GM12892 (cell line): Measurements from ENCODE around the gene MAGEB17. TPM values are rescaled to one million over a fixed set of nuclear protein-coding genes. Genes with fewer than 3 reads are reported as not detected.

Experiments used
- DNase-seq: peaks from one replicate; pipeline ENCODE4 v3.0.0; 2011; ENCODE audit not compliant: insufficient read length
- FAIRE-seq: peaks from 2 replicates; lab custom pipeline; 2011; peaks lifted over from hg19 to GRCh38; lab: Jason Lieb, UNC
- POLR2A ChIP-seq: IDR thresholded peaks from 2 replicates; pipeline ENCODE4 v1.6.1; 2011; ENCODE audit warnings: low read depth, low read length, control low read depth
- POLR2AphosphoS5 ChIP-seq: IDR thresholded peaks from 2 replicates; pipeline ENCODE4 v1.6.1; 2011; ENCODE audit warnings: low read depth, low read length, control low read depth
- TAF1 ChIP-seq: IDR thresholded peaks from 2 replicates; pipeline ENCODE4 v1.6.1; 2011; ENCODE audit warnings: low read depth, mild to moderate bottlenecking, control low read depth, low read length, borderline replicate concordance
- polyA plus RNA-seq: library from polyadenylated mRNA; unstranded; fragments of >200 nt; gene quantifications from one replicate; pipeline ENCODE4 v1.2.1, GENCODE V29; 2012; ENCODE audit warnings: missing spikeins, inconsistent platforms; ENCODE audit not compliant: missing spikeins

The MAGEB17 gene, protein sequence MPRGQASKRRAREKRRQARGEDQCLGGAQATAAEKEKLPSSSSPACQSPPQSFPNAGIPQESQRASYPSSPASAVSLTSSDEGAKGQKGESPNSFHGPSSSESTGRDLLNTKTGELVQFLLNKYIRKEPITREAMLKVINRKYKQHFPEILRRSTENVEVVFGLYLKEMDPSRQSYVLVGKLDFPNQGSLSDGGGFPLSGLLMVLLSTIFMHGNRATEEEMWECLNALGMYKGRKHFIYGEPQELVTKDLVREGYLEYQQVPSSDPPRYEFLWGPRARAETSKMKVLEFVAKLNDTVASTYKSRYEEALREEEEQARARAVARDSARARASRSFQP
- polyA plus RNA-seq = not detected

DNA sequence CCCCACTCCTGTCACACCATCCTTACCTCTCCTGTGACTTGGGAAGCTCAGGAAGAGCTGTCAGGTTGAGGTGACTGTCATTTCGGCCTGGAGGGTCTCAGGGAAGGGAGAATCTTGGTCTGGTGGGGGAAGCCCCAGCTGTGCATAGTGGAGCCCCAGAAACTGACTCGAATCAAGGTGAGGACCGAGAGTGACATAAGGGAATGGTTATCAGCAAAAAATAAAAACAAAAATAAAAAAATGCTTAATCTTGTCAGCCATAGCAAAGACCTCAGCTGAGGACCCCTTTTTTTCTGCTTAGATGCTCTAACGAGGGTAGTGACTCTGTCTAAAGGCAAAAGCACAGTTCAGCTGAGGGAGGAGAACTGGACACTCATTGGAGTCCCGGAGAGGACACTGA, at the start of gene MAGEB17:
Gene MAGEB17 (plus strand): TSS at position 301 of the 400 bp plus-strand sequence. CDS start 2,902 bp downstream, outside the sequence.
- TF ChIP-seq POLR2AphosphoS5 (no peak), TAF1 (no peak), POLR2A (no peak)
- DNase-seq = no peak
- FAIRE-seq = no peak

DNA sequence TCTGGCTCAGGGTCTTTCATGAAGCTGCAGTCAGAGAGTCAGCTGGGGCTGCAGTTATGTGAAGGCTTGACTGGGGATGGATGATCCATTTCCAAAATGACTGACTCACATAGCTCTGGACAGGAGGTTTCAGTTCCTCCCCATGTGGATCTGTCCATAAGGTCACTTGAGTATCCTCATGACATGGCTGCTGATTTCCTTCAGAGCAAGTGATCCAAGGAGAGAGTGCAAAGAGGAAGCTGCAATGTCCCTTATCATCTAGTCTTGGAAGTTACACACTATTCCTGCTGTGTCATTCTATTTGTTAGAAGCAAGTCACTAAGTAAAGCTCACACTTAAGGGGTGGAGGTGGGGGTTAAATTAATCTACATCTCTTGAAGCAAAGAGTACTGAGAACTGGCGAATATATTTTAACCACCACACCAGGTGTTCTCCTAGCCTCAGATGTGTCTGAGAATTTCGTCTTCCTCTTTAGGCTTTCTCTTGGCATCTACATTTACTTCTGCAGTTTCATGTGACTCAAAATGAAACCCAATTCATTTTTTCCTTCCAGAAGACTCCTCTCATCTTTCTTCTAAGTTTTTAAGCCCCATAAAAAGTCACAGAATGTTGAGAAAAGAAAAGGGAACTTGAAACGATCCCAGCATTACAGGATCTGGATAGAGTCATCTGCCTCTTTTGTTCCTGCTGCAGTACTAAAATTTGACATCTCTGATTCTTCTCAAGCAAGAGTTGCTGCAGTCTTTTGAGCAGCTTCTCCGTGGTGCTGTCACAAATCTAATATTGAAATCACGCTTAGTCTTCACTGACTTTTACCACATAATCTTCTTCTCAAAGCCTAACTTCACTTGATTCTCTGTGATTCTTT, 47.7 kb upstream of the MAGEB17 start:
- TF ChIP-seq POLR2A = no peak
- no peak for TF ChIP-seq TAF1
- no peak for TF ChIP-seq POLR2AphosphoS5
- DNase-seq (no peak), FAIRE-seq (peak; percentile 96)

- no peak for FAIRE-seq
Measured at GRCh38 chrX:16120431-16120830, 46.9 kb upstream of the MAGEB17 start.

DNA sequence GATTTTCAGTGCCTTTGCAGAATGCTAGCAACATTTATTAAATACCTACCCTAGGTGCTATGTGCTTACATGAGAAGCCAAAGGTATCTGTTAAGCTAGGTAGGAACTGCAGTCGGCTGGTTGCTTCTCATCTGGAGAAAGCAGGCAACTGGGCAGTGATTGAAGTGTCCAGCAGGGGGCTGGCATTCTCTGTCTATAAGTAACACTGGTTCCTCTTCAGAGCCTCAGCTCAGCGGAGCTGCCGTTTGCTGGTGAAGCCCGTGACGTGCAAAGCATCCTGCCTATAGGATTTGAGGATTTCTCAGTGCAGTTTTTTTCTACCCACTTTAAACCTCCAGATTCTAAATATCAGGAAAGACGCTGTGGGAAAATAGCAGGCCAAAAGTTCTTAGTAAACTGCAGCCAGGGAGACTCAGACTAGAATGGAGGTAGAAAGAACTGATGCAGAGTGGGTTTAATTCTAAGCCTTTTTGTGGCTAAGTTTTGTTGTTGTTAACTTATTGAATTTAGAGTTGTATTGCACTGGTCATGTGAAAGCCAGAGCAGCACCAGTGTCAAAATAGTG, 44.0 kb upstream of the MAGEB17 start, which contains the start of gene GRPR:
Gene GRPR (plus strand): TSS at position 344 of the 565 bp plus-strand sequence. CDS start 389 bp downstream, outside the sequence.
- DNase-seq (no peak), FAIRE-seq (peak; percentile 96)
- no peak for TF ChIP-seq POLR2AphosphoS5
- no peak for TF ChIP-seq TAF1
- no peak for TF ChIP-seq POLR2A

More at GRCh38 chrX:16120431-16120830, 46.9 kb upstream of the MAGEB17 start:
- DNase-seq = no peak
- no peak for TF ChIP-seq POLR2A
- TF ChIP-seq TAF1 = no peak

DNA sequence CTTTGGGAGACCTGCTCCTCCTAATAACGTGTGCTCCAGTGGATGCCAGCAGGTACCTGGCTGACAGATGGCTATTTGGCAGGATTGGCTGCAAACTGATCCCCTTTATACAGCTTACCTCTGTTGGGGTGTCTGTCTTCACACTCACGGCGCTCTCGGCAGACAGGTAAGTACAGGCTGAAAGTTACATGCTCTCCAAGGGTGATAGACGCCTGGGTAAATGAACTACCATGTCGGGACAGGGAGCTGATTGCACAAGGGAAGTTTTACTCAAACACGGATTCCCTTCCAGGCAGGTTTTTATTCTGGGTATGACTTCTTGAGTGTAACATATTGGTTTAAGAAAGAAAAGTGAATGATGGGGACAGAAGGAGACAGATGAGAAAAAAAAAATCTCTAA, 43.1 kb upstream of the MAGEB17 start:
- no peak for TF ChIP-seq POLR2A
- no peak for TF ChIP-seq TAF1
- no peak for TF ChIP-seq POLR2AphosphoS5
- no peak for DNase-seq
- peak; percentile 50 for FAIRE-seq

DNA sequence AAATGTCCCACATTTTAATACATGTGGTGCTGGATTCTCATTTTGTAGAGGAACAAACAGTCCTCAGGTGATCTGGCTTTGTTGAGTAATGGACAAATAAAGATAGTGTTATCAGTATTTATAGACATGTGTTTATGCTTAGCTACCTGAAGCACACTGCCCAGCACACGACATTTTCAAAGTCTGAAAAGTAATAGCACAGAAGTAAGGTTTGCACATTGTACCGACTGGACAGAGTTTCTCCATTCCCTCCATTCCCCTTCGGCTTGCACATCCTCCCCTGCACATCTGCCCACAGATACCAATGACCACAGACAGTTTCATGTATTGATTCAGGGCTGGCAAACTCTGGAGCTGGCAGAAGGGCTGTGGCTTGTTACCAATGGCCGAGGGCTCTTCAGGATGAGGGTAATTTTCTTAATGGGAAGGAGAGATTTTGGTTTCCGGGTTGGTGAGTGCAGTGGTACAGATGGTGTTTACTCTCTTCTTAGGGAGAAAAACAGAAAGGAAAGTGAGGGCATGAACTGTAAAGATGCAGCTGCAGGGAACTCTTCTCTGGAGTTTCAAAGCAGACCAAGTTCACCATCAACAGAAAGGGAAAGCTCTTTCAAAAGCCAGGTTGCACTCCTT, 41.6 kb upstream of the MAGEB17 start:
- FAIRE-seq (peak; percentile 24), DNase-seq (no peak)

DNA sequence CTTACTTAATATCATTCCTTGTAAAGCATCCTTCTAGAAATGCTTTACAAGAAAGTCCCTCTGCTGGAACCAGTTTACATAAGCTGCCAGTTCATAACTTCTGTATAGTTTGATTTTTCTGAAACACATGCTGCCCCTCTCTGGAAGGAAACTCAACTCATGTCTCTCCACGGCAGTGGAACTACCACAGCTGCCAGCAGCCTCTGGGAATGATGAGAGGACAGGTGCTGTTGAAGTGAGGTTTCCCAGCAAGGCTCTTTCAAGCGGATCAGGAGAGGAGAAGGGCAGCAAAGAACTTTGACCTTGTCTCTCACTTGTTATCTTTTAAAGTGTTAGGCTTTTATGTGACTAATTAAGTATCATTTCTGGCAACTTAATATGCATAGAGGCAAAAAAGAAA, 36.6 kb upstream of the MAGEB17 start:
- FAIRE-seq = no peak
- no peak for DNase-seq
- TF ChIP-seq POLR2A = no peak
- no peak for TF ChIP-seq TAF1
- TF ChIP-seq POLR2AphosphoS5 = no peak

More for the DNA sequence above, 41.6 kb upstream of the MAGEB17 start:
- TF ChIP-seq POLR2AphosphoS5 = no peak

DNA sequence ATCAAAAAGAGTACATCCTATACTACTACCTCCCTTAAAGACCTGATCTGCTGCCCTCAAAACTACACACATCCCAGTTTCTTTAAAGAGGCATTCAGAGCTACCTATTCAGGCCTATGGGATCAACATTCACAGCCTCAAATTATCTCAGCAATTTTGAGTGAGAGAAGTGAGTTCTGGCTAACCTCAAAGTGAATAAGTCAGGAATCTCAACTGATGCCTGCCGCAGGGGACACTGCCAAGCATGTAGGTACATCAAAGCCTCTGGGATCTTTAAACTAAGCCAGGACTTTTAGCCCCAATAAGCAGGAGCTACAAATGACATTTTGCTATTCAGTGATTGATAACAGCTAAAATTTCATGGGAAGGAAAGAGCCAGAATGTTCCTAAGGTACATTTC, 32.3 kb upstream of the MAGEB17 start:
- DNase-seq = no peak
- no peak for TF ChIP-seq POLR2A
- TF ChIP-seq POLR2AphosphoS5 = no peak
- TF ChIP-seq TAF1 = no peak
- FAIRE-seq = peak; percentile 70

GRCh38 chrX:16136080-16136479, 31.2 kb upstream of the MAGEB17 start:
- FAIRE-seq = peak; percentile 9
- no peak for DNase-seq
- no peak for TF ChIP-seq POLR2A
- TF ChIP-seq TAF1 = no peak
- TF ChIP-seq POLR2AphosphoS5 = no peak

DNA sequence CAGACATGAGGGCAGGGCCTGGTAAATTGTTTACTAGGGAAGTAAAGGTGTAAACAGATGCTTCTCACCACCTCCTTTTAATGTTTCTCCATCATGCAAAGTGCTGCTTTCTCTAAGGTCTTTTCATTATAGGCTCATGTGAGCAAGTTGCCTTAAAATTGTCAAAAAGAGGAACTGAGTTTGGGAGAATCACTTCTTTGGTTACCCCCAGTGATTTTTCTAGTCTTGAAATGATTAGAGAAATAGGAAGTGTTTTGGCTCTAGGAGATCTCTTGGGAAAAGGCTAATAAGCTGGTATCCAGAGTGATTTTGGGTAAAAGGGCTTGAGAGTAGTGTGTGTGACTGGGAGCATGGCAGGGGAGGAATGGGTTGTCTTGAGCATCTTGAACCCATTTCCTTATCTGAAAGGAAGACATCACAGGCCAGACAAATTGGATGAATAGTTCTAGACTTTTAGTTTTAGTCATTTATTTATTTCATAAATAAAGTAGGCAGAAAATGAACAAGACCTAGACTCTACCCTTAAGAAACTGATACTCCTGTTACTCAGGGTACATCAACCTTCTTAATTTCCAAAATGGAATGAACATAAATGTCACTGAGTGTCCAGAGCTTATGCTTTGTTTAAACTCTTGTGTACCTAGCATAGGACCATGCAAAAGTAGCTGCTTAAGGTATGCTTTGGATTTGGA, 29.7 kb upstream of the MAGEB17 start:
- no peak for TF ChIP-seq TAF1
- no peak for TF ChIP-seq POLR2A
- no peak for TF ChIP-seq POLR2AphosphoS5
- peak; percentile 88 for FAIRE-seq
- no peak for DNase-seq
